ENCODE results near the gene RAB33B. TPM values are rescaled to one million over a fixed set of nuclear protein-coding genes. Genes with fewer than 3 reads are reported as not detected.

Gene RAB33B
- polyA plus RNA-seq, 1 donor (not counting 4 experiments of a cell fraction or from before 2014, with no cell fraction given): 4.4 TPM

DNA sequence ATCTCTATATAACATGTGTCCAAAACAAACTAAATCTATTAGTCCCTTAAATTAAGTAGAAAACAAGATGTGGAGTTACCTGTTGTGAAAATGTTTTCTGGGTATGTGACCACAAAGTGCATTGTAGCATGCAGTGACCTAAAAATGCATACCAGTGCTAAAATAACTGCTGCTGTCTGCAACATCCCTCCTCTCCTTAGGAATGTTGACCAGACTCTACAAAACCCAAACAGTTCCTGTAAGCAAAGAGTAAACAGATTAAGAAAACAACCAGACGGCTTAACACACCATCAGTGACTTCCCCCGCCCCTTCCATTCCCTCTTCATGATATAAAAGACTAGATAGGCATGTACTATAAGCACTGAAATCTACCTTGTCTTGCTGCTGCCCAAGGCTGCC is 15.8 kb upstream of the RAB33B start:
- dilution Hi-C loops (cut with MboI; ENCODE audit: extremely low pct_ligation_motif_present, low sequenced_read_pairs): no loop called here
- Histone ChIP-seq H3K27ac (ENCODE audit: control insufficient read depth, insufficient read depth, low read length) (no peak overlapping the region), H3K36me3 (ENCODE audit: control insufficient read depth in 2 of 2, extremely low read depth in 1 of 2, insufficient read depth in 2 of 2, low read length in 2 of 2) (no peaks in the 10 kb centered on the region), H3K9ac (ENCODE audit: control insufficient read depth, extremely low read depth, insufficient read depth, low read length) (no peak overlapping the region), H4K20me1 (ENCODE audit: control insufficient read depth, extremely low read depth, insufficient read depth, low read length) (no peaks in the 10 kb centered on the region), H3K27me3 (ENCODE audit: control insufficient read depth, extremely low read depth, insufficient read depth, low read length) (no peaks in the 10 kb centered on the region), H3K79me2 (ENCODE audit: control insufficient read depth, insufficient read depth, low read length) (no peaks in the 10 kb centered on the region), H3K4me3 (ENCODE audit: control insufficient read depth in 2 of 3, extremely low read depth in 1 of 3, insufficient read depth in 2 of 3, low read depth in 1 of 3, low read length in 3 of 3) (no peak overlapping the region), H3K9me1 (ENCODE audit: control insufficient read depth, extremely low read depth, insufficient read depth, low read length) (no peaks in the 10 kb centered on the region), H3K4me2 (ENCODE audit: control insufficient read depth, extremely low read depth, insufficient read depth, low read depth, low read length) (no peak overlapping the region), H3K9me3 (ENCODE audit: control insufficient read depth, low read depth, low read length) (no peaks in the 10 kb centered on the region), H3K4me1 (ENCODE audit: control insufficient read depth, extremely low read depth, insufficient read depth, low read length) (peaks cover 11% of the 10 kb centered on the region), H2AFZ (ENCODE audit: control insufficient read depth, low read length) (no peak overlapping the region)
- no peak for TF ChIP-seq CTCF (optimal IDR thresholded peaks at IDR 0.05 in 1 of 3, IDR thresholded peaks at IDR 0.05 in 1 of 3, conservative IDR thresholded peaks at IDR 0.05 in 1 of 3; ENCODE audit: extremely low read depth in 1 of 3, insufficient read depth in 2 of 3, low read length in 3 of 3)
- TF ChIP-seq EZH2 (IDR thresholded peaks at IDR 0.05; ENCODE audit: low read length): no peak
- DNase-seq (ENCODE audit: low read depth, low spot score) (no peak), FAIRE-seq (no peak)

DNA sequence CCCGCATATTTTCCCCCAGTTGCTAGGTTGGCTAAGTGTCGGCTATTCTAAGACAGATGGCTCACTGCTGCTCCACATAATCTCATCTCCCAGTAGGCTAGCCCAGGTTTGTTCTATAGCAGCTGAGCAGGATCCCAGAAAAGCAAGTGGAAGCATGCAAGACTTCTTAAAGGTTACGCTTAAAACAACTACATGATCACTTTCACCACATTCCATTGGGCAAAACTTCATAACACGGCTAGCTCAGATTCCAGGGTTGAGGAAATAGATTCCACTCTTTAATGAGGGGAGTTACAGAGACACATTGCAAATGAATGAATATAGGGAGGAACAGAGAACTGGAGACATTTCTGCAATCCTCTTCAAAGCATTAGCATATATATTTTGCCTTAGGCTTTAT is 12.9 kb upstream of the RAB33B start:
- FAIRE-seq (peak; percentile 90), DNase-seq (ENCODE audit: low read depth, low spot score) (no peak)
- no peaks in the 10 kb centered on the region for H3K27me3 ChIP-seq (ENCODE audit: control insufficient read depth, extremely low read depth, insufficient read depth, low read length)
- no peaks in the 10 kb centered on the region for H3K9me3 ChIP-seq (ENCODE audit: control insufficient read depth, low read depth, low read length)
- dilution Hi-C loops (cut with MboI; ENCODE audit: extremely low pct_ligation_motif_present, low sequenced_read_pairs): no loop called here
- no peak overlapping the region for H2AFZ ChIP-seq (ENCODE audit: control insufficient read depth, low read length)
- no peak overlapping the region for H3K27ac ChIP-seq (ENCODE audit: control insufficient read depth, insufficient read depth, low read length)
- H4K20me1 ChIP-seq (ENCODE audit: control insufficient read depth, extremely low read depth, insufficient read depth, low read length): no peaks in the 10 kb centered on the region
- H3K4me1 ChIP-seq (ENCODE audit: control insufficient read depth, extremely low read depth, insufficient read depth, low read length): peaks cover 11% of the 10 kb centered on the region
- no peaks in the 10 kb centered on the region for H3K79me2 ChIP-seq (ENCODE audit: control insufficient read depth, insufficient read depth, low read length)
- H3K4me2 ChIP-seq (ENCODE audit: control insufficient read depth, extremely low read depth, insufficient read depth, low read depth, low read length): peak overlapping the region; percentile 22
- no peak overlapping the region for H3K4me3 ChIP-seq (ENCODE audit: control insufficient read depth in 2 of 3, extremely low read depth in 1 of 3, insufficient read depth in 2 of 3, low read depth in 1 of 3, low read length in 3 of 3)
- no peaks in the 10 kb centered on the region for H3K9me1 ChIP-seq (ENCODE audit: control insufficient read depth, extremely low read depth, insufficient read depth, low read length)
- TF ChIP-seq CTCF (optimal IDR thresholded peaks at IDR 0.05 in 1 of 3, IDR thresholded peaks at IDR 0.05 in 1 of 3, conservative IDR thresholded peaks at IDR 0.05 in 1 of 3; ENCODE audit: extremely low read depth in 1 of 3, insufficient read depth in 2 of 3, low read length in 3 of 3) (no peak), EZH2 (IDR thresholded peaks at IDR 0.05; ENCODE audit: low read length) (no peak)
- H3K36me3 ChIP-seq (ENCODE audit: control insufficient read depth in 2 of 2, extremely low read depth in 1 of 2, insufficient read depth in 2 of 2, low read length in 2 of 2): no peaks in the 10 kb centered on the region
- H3K9ac ChIP-seq (ENCODE audit: control insufficient read depth, extremely low read depth, insufficient read depth, low read length): no peak overlapping the region

All from keratinocyte (primary cell).